ENCODE results near the gene MAGI2. TPM values are rescaled to one million over a fixed set of nuclear protein-coding genes. Genes with fewer than 3 reads are reported as not detected.

The MAGI2 gene
- total and polyA plus RNA-seq, 2 donors (not counting 3 experiments of a cell fraction or from before 2014, with no cell fraction given): 0.28 to 6.0 TPM

DNA sequence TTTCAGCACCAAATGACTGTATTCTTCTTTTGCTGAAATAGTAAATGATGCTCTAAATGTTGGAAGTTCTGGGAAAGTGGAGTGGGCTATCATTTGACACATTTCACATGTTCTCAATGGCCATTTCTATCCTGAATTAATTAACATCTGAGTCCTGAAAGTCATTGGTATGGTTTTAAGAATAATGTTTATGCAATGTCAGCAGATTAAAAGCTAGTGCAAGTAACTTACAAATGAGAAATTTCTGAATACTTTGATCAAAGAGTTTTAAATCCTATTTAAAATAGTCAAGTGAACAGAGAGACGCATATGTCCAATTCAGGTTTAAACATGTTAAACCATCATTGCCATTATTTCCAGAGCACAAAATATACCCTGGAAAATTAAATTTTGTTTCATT, 1146.8 kb downstream of the MAGI2 start:
- no peak overlapping the region for H2AFZ ChIP-seq (ENCODE audit: low read depth, low read length)
- CTCF ChIA-PET: interaction anchor here (1.3 kb wide), 1 partner anchor 43 kb away, joined by 4 read pairs; no protein-coding TSS in a partner anchor

More for the DNA sequence above, 1146.8 kb downstream of the MAGI2 start:
- POLR2A ChIA-PET: no interaction called here
- H3K4me2 ChIP-seq (ENCODE audit: insufficient read depth, low read length): no peak overlapping the region
- H3K4me1 ChIP-seq (ENCODE audit: control insufficient read depth, extremely low read depth, insufficient read depth, low read length): no peaks in the 10 kb centered on the region
- no peak overlapping the region for H3K9ac ChIP-seq (replicated peaks; ENCODE audit: extremely low read depth, insufficient read depth, low read length)
- no peaks in the 10 kb centered on the region for H3K27me3 ChIP-seq (ENCODE audit: control insufficient read depth in 2 of 2, insufficient read depth in 2 of 2, low read length in 2 of 2)
- no peaks in the 10 kb centered on the region for H3K79me2 ChIP-seq (ENCODE audit: control insufficient read depth, insufficient read depth, low read length)
- H4K20me1 ChIP-seq (replicated peaks; ENCODE audit: control insufficient read depth, extremely low read depth, insufficient read depth, low read length): no peaks in the 10 kb centered on the region
- no peaks in the 10 kb centered on the region for H3K9me1 ChIP-seq (replicated peaks; ENCODE audit: control insufficient read depth, extremely low read depth, insufficient read depth, low read length)
- no peak overlapping the region for H3K4me3 ChIP-seq (replicated peaks in 1 of 3; ENCODE audit: insufficient read depth in 1 of 3, low read depth in 1 of 3, low read length in 3 of 3)
- FAIRE-seq (no peak), DNase-seq (ENCODE audit: low read depth, low spot score) (no peak)
- intact Hi-C loops (cut with micrococcal nuclease) (no loop called here), dilution Hi-C loops (cut with MboI; ENCODE audit: extremely low pct_ligation_motif_present, low sequenced_read_pairs) (no loop called here)
- TF ChIP-seq, protein P1, sequence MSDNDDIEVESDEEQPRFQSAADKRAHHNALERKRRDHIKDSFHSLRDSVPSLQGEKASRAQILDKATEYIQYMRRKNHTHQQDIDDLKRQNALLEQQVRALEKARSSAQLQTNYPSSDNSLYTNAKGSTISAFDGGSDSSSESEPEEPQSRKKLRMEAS (IDR thresholded peaks at IDR 0.05; ENCODE audit: insufficient read depth, insufficient read length): no peak
- no peak for TF ChIP-seq MYC (IDR thresholded peaks at IDR 0.05; ENCODE audit: low read depth, low read length)
- no peak for TF ChIP-seq POLR2A (IDR thresholded peaks at IDR 0.05; ENCODE audit: low read depth, low read length)
- TF ChIP-seq, protein P2, sequence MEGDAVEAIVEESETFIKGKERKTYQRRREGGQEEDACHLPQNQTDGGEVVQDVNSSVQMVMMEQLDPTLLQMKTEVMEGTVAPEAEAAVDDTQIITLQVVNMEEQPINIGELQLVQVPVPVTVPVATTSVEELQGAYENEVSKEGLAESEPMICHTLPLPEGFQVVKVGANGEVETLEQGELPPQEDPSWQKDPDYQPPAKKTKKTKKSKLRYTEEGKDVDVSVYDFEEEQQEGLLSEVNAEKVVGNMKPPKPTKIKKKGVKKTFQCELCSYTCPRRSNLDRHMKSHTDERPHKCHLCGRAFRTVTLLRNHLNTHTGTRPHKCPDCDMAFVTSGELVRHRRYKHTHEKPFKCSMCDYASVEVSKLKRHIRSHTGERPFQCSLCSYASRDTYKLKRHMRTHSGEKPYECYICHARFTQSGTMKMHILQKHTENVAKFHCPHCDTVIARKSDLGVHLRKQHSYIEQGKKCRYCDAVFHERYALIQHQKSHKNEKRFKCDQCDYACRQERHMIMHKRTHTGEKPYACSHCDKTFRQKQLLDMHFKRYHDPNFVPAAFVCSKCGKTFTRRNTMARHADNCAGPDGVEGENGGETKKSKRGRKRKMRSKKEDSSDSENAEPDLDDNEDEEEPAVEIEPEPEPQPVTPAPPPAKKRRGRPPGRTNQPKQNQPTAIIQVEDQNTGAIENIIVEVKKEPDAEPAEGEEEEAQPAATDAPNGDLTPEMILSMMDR (IDR thresholded peaks at IDR 0.05; ENCODE audit: extremely low read depth in 1 of 2, insufficient read depth in 1 of 2, low read depth in 1 of 2, low read length in 2 of 2): no peak
- TF ChIP-seq JUN (IDR thresholded peaks at IDR 0.05; ENCODE audit: borderline replicate concordance, insufficient read depth, insufficient read length, low read depth): no peak
- TF ChIP-seq EZH2 (IDR thresholded peaks at IDR 0.05; ENCODE audit: borderline replicate concordance, low read depth, low read length, severe bottlenecking): no peak
- no peak for TF ChIP-seq POLR2AphosphoS5 (IDR thresholded peaks at IDR 0.05; ENCODE audit: insufficient read depth, low read depth, low read length)
- TF ChIP-seq GATA2 (IDR thresholded peaks at IDR 0.05; ENCODE audit: insufficient read depth, insufficient read length, low read depth, low read length): no peak
- TF ChIP-seq FOS (IDR thresholded peaks at IDR 0.05; ENCODE audit: borderline replicate concordance, insufficient read depth, low read length): no peak
- H3K27ac ChIP-seq (ENCODE audit: insufficient read depth, low read depth, low read length): no peak overlapping the region
- no TSS peak for BruUV-seq (replicated peaks)
- H3K36me3 ChIP-seq (ENCODE audit: control insufficient read depth in 2 of 2, extremely low read depth in 1 of 2, insufficient read depth in 2 of 2, low read length in 2 of 2): no peaks in the 10 kb centered on the region
- no peaks in the 10 kb centered on the region for H3K9me3 ChIP-seq (replicated peaks; ENCODE audit: control insufficient read depth, insufficient read depth, low read length)
